ENCODE measurements around the gene SCFD2.

Gene SCFD2

DNA sequence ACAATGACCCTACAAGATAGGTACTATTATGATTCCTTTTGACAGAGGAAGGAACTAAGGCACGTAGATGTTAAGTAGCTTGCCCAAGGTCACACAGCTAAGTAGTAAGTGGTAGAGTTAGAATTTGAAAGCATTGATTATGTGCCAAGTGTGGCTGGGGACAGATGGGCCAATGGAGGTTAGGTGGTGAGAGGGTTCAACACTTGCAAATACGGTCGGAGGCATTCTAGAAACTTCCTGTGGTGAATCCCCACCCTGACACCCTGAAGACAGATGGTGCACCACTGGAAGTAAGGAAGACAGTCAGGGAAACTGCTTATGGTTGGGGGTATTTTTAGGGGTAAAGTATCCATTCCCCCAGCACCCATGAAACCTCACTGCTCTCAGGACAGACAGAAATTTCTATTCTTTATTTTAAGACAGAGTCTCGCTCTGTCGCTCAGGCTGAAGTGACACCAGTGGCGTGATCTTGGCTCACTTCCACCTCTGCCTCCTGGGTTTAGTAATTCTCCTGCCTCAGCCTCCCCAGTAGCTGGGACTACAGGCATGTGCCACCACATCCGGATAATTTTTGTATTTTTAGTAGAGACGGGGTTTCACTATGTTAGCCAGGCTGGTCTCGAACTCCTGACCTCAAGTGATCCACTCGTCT, 361.2 kb downstream of the SCFD2 start:
- no peak for DNase-seq (ENCODE audit: low read depth)
- TF ChIP-seq, protein P1, sequence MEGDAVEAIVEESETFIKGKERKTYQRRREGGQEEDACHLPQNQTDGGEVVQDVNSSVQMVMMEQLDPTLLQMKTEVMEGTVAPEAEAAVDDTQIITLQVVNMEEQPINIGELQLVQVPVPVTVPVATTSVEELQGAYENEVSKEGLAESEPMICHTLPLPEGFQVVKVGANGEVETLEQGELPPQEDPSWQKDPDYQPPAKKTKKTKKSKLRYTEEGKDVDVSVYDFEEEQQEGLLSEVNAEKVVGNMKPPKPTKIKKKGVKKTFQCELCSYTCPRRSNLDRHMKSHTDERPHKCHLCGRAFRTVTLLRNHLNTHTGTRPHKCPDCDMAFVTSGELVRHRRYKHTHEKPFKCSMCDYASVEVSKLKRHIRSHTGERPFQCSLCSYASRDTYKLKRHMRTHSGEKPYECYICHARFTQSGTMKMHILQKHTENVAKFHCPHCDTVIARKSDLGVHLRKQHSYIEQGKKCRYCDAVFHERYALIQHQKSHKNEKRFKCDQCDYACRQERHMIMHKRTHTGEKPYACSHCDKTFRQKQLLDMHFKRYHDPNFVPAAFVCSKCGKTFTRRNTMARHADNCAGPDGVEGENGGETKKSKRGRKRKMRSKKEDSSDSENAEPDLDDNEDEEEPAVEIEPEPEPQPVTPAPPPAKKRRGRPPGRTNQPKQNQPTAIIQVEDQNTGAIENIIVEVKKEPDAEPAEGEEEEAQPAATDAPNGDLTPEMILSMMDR (conservative IDR thresholded peaks at IDR 0.05; ENCODE audit: low read depth, low read length): no peak
- H3K4me3 ChIP-seq (ENCODE audit: low read length): no peak overlapping the region

DNA sequence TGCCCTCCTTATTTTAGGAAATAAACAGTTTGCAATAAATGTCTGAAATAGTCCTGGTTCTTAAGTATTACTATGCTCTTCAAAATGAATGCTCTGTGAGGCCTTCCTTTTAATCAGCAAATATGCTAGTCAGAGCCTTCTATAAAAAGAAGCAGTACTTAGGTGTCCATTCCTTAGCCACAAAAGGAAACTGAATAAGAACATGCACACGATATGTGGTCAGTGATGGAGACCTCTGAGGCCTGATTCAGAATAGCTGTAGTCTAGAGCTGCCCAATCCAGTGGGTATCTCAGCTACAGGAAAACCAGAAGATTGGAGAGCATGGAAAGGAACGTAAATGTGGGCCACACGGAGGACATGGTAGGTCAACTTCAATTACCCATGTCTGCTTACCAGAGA, 361.9 kb downstream of the SCFD2 start:
- TF ChIP-seq, protein P1 (conservative IDR thresholded peaks at IDR 0.05; ENCODE audit: low read depth, low read length): no peak
- no peak for DNase-seq (ENCODE audit: low read depth)
- no peak overlapping the region for H3K4me3 ChIP-seq (ENCODE audit: low read length)

DNA sequence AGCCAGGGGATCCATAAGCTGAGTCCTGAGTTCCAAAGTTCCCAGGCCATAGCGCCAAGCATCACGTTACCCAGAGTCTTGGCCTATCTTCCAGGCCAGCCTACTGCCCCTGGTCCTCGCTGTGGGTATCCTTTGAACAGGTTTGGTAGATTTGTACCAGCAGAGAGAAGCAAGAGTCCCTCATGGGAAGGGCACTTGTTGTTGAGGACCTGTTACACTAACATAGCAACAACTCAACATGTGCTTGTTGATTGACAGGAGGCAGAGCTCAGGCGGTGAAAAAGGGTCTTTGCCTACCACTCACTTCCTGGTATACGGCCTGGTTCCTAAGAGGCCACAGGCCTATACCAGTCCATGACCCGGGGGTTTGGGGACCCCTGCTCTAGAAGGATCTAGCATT, 365.3 kb downstream of the SCFD2 start:
- DNase-seq (ENCODE audit: low read depth): no peak
- TF ChIP-seq, protein P1 (conservative IDR thresholded peaks at IDR 0.05; ENCODE audit: low read depth, low read length): no peak
- H3K4me3 ChIP-seq (ENCODE audit: low read length): no peak overlapping the region

DNA sequence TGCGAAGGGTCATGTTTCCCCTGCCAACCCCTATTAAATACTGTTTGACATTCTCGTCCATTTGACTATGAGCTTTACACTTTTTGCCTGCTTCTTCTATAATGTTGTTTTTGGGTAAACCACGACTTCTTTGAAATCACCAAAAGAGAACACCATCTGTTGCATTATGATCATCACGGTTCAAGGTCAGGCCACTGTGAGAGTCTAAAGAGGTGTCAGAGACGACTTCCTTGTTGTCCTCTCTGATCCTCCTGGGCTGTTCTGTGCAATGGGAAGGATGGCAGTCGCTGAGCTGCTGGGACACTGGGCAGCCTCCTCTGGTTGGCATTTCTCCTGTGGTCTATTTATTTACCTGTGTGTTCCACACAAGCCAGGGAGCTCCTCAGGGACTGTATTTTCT, 366.2 kb downstream of the SCFD2 start:
- no peak for DNase-seq (ENCODE audit: low read depth)
- no peak overlapping the region for H3K4me3 ChIP-seq (ENCODE audit: low read length)
- TF ChIP-seq, protein P1 (conservative IDR thresholded peaks at IDR 0.05; ENCODE audit: low read depth, low read length): no peak

DNA sequence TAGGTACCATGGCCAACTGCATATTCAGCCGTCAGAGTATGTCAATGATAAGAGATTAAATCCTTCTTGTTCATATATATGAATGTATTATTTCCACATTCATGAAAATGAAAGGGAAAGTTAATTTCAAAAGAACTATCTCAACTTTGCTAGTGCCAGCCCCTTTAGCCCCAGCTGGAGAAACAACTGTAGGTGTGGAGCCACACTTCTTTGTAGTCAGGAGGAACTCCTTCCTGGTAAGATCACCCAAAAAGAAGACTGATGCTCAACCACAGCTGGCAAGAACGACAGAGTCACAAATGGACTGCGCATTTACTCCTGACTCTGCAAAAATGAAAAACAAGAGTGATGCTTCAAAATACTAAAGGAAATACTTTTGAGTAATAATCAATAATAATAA, 367.4 kb downstream of the SCFD2 start:
- no peak for DNase-seq (ENCODE audit: low read depth)
- H3K4me3 ChIP-seq (ENCODE audit: low read length): no peak overlapping the region
- TF ChIP-seq, protein P1 (conservative IDR thresholded peaks at IDR 0.05; ENCODE audit: low read depth, low read length): no peak

DNA sequence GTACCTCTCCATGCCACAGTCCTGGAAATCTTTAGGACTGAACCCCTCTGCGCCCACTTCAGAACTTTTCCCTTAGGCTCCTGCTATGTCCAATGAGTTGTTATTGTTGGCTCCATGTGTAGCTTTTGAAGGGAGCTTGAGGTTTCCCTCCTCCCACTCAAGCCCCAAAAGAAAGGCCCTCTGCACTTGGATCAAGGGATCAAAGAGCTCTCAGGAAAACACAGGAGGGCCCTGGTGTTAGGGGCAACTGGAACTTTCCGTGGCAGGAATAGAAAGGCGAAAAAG, 368.8 kb downstream of the SCFD2 start:
- H3K4me3 ChIP-seq (ENCODE audit: low read length): no peak overlapping the region
- TF ChIP-seq, protein P1 (conservative IDR thresholded peaks at IDR 0.05; ENCODE audit: low read depth, low read length): no peak
- DNase-seq (ENCODE audit: low read depth): no peak

DNA sequence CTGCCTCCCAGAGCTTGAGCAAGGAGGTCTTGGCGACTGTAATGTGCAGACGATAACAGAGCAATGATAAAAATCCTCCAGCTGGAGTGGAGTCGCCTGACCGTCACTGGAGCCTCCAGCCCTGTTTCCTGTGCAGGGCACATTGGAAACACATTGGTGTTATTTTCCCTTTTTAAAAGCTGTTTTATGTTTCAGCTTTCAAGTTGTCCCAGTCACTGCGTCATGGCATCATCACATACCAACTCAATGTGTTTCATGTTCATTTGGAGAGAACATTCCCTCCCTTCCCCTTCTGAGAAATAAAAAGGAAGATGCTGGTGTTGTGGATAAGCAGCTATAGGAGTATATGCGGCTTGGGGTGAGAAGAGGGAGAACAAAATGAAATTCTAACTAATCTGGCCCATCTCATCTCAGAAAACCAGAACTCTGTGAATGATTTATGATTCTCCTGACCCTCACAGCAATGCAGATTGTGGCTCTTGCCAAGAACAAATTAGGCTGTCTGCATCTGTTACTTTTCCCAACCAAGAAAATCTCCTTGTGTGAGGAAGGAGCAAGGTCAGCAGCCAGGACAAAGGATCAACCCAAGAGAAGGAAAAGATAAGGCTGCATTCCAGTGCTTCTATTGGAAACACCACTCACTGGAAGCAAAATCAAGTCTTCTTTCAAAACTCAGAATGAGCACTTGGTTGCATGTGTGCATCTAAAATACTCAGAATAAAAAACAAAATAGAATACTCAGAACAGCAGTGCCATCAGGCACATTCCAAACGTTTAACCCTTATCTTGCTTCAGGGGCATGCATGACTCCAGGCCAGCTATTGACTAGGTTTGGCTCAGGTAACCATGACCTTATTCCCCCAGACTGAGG, 369.4 kb downstream of the SCFD2 start:
- H3K4me3 ChIP-seq (ENCODE audit: low read length): no peak overlapping the region
- DNase-seq (ENCODE audit: low read depth): no peak
- TF ChIP-seq, protein P1 (conservative IDR thresholded peaks at IDR 0.05; ENCODE audit: low read depth, low read length): no peak

Data from retinal pigment epithelial cell (primary cell).